Uterus (tissue), 4 donors: ENCODE data around the gene EMP2. TPM values are rescaled to one million over a fixed set of nuclear protein-coding genes. Genes with fewer than 3 reads are reported as not detected.

Experiments
- DNase-seq, 2 donors: peaks; one replicate each; pipeline ENCODE4 v3.0.0-alpha.2; 2019 to 2020
- H3K27ac ChIP-seq, 2 donors: fragments of 200-600 bp; sonication (generic); 1 replicate in 1 of 2; 2 replicates in 1 of 2; pipeline ENCODE4 v1.5.1; 2016 to 2018
- H3K27me3 ChIP-seq, 2 donors: fragments of 200-600 bp; sonication (generic); one replicate each; pipeline ENCODE4 v1.5.1; 2018 to 2019; ENCODE audit warnings: control low read depth in 1 of 2
- H3K36me3 ChIP-seq, 2 donors: fragments of 200-600 bp; sonication (generic); one replicate each; pipeline ENCODE4 v1.5.1; 2019; ENCODE audit warnings: control low read depth in 1 of 2
- H3K4me1 ChIP-seq, 2 donors: fragments of 200-600 bp; sonication (generic); one replicate each; pipeline ENCODE4 v1.5.1; 2018 to 2019; ENCODE audit warnings: control low read depth in 1 of 2
- H3K4me3 ChIP-seq, 2 donors: fragments of 200-600 bp; sonication (generic); 1 replicate in 1 of 2; 2 replicates in 1 of 2; pipeline ENCODE4 v1.5.1; 2018 to 2019; ENCODE audit warnings: mild to moderate bottlenecking in 1 of 2
- H3K9me3 ChIP-seq, 2 donors: fragments of 200-600 bp; sonication (generic); one replicate each; pipeline ENCODE4 v1.5.1; 2019; ENCODE audit warnings: control low read depth in 1 of 2
- CTCF ChIP-seq, 4 experiments: fragments of 200-600 bp in 2 of 4; fragments of 450-650 bp in 2 of 4; sonication (generic) in 2 of 4; IDR thresholded peaks; one replicate each; pipeline ENCODE4 v1.5.1; 2016 to 2019; ENCODE audit warnings: antibody characterized with exemption in 4 of 4, mild to moderate bottlenecking in 2 of 4, moderate library complexity in 1 of 4
- POLR2A ChIP-seq, 2 donors: fragments of 450-650 bp; IDR thresholded peaks; one replicate each; pipeline ENCODE4 v1.6.1; 2016; ENCODE audit warnings: antibody characterized with exemption in 2 of 2, mild to moderate bottlenecking in 1 of 2, moderate library complexity in 1 of 2
- intact Hi-C: fragments of 100-400 bp; cut with DNase I; formaldehyde crosslinking; loops from one replicate; pipeline ENCODE4 v1.15.1; 2023; ENCODE audit warnings: low total_unique reads
- total RNA-seq, 4 donors: library from RNA; depleted of rRNA in 3 of 4; stranded (reverse); fragments of >200 nt in 3 of 4; gene quantifications; one replicate each; pipeline versions ENCODE4 v1.1.0 to v1.2.4, GENCODE V29; 2014 to 2023
- donor health status: DM: yes; HTN: yes; CAD: no.

Gene EMP2
- total RNA-seq, 4 donors from 2014 or later = 16.4 to 88.3 (median 32.1) TPM

- H3K4me3 ChIP-seq = no peak overlapping the region
- no peak overlapping the region for H3K27ac ChIP-seq
- no peaks in the 10 kb centered on the region for H3K4me1 ChIP-seq
- no peaks in the 10 kb centered on the region for H3K36me3 ChIP-seq
- TF ChIP-seq CTCF (IDR thresholded peaks at IDR 0.05) = no peak
- TF ChIP-seq POLR2A (IDR thresholded peaks at IDR 0.05) = no peak
- H3K27me3 ChIP-seq = no peaks in the 10 kb centered on the region
- DNase-seq = no peak
- intact Hi-C loops = no loop called here
- H3K9me3 ChIP-seq = no peaks in the 10 kb centered on the region
Measured at GRCh38 chr16:10571354-10571753, 9.0 kb downstream of the EMP2 start.

DNA sequence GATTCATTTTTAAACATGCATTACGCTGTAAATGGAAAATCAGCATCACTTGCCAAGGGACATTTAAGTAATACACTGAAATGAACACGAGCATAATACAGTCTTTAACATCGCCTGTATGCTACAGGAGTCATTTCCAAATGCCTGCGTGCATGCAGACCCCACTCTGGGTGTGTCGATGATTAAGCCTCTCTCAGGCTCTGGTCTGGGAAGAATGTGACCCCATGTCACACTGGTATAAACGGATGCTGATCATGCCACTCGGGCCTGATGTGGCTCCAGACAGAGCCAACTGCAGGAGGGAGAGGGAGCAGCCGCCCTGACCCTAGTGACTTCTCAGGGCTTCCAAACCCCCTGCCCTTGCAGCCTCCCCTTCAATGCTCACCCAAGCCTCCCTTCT is 10.8 kb downstream of the EMP2 start:
- H3K9me3 ChIP-seq = no peaks in the 10 kb centered on the region
- H3K27ac ChIP-seq = no peak overlapping the region
- no peak for DNase-seq
- TF ChIP-seq CTCF (IDR thresholded peaks at IDR 0.05) = no peak
- TF ChIP-seq POLR2A (IDR thresholded peaks at IDR 0.05) = no peak
- no peaks in the 10 kb centered on the region for H3K36me3 ChIP-seq
- no peaks in the 10 kb centered on the region for H3K4me1 ChIP-seq
- H3K27me3 ChIP-seq = no peaks in the 10 kb centered on the region
- intact Hi-C loops = no loop called here
- H3K4me3 ChIP-seq = no peak overlapping the region

GRCh38 chr16:10566613-10567012 is 13.8 kb downstream of the EMP2 start:
- H3K36me3 ChIP-seq = no peaks in the 10 kb centered on the region
- intact Hi-C loops = no loop called here
- no peaks in the 10 kb centered on the region for H3K4me1 ChIP-seq
- H3K9me3 ChIP-seq = no peaks in the 10 kb centered on the region
- no peaks in the 10 kb centered on the region for H3K27me3 ChIP-seq
- DNase-seq = no peak
- no peak overlapping the region for H3K4me3 ChIP-seq
- TF ChIP-seq POLR2A (IDR thresholded peaks at IDR 0.05) (no peak), CTCF (IDR thresholded peaks at IDR 0.05) (no peak)
- no peak overlapping the region for H3K27ac ChIP-seq

DNA sequence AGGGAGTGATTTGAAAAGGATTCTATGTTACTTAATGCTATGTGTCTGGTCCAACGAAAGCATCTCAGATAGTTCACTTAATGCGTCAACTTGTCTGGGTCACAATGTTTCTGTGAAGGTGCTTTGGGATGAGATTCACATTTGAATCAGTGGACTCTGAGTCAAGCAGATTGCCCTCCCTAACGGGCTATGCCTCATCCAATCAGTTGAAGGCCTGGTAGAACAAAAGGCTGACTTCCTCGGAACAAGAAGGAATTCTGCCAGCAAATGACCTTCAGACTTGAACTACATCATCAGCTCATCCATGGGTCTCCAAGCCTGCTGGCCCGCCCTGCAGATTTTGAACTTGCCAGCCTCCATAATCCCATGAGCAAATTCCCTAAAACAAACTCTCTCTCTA is 15.2 kb downstream of the EMP2 start:
- intact Hi-C loops = no loop called here

DNA sequence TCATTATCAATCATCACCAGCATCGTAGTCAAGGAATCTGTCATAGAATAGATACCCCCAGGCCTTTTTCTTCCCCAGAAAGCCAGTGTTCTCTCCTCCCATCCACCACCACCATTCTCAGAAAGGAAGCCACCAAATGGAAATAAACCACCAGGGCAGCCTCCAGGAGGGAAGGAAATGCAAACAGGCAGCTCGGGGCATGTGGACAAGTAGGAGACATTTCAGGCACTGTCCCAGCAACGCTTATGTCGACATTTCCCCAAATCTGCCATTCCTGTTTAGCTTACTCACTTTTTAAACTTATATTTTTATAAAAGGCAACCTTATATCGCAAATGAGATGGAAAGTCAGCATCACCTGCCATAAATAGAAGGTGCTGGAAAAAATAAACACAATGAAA is 15.8 kb downstream of the EMP2 start:
- no peak overlapping the region for H3K4me3 ChIP-seq
- no peaks in the 10 kb centered on the region for H3K4me1 ChIP-seq
- no peaks in the 10 kb centered on the region for H3K36me3 ChIP-seq
- DNase-seq = no peak
- H3K9me3 ChIP-seq = no peaks in the 10 kb centered on the region
- H3K27me3 ChIP-seq = no peaks in the 10 kb centered on the region
- no peak for TF ChIP-seq POLR2A (IDR thresholded peaks at IDR 0.05)
- TF ChIP-seq CTCF (IDR thresholded peaks at IDR 0.05) = no peak
- peak overlapping the region in 1 of 2 donors; percentile 22 for H3K27ac ChIP-seq
- intact Hi-C loops = no loop called here

More for the DNA sequence above, 15.2 kb downstream of the EMP2 start:
- Histone ChIP-seq H3K36me3 (no peaks in the 10 kb centered on the region), H3K9me3 (no peaks in the 10 kb centered on the region), H3K4me3 (no peak overlapping the region), H3K27ac (peak overlapping the region in 1 of 2 donors; percentile 22), H3K27me3 (no peaks in the 10 kb centered on the region), H3K4me1 (no peaks in the 10 kb centered on the region)
- DNase-seq = no peak
- TF ChIP-seq POLR2A (IDR thresholded peaks at IDR 0.05) (no peak), CTCF (IDR thresholded peaks at IDR 0.05) (no peak)
